ENCODE measurements around the gene GOLGA7B. TPM values are rescaled to one million over a fixed set of nuclear protein-coding genes. Genes with fewer than 3 reads are reported as not detected.

The GOLGA7B gene
- total and polyA plus RNA-seq, 9 of the 15 experiments (the other 6 are each of a cell fraction or from before 2014, with no cell fraction given): 0.03 to 0.07 (median 0.04) TPM; not detected in 3

DNA sequence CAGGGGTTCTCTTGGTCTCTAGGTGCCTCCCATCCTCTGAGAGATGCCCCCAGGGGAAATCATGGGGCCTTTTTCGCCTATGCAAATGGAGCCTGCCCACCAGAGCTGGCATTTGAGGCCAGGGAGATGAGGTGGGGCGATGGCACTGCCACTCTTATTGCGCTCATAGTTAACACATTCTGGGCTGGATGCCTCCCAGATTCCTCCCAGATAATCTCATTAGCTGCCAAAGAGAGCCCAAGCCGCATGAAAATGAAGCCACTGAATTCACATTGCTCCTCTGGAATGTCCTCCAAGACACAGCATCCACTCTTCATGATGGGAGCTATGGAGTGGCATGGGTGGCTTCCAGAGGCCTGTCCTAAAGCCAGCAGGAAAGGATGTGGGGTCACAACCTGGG is 61.0 kb downstream of the GOLGA7B start:
- WGBS (ENCODE audit: insufficient coverage, low coverage, missing lambda C conversion rate): 0% methylated on average over 4 of the region's 4 CpGs
- no peak for FAIRE-seq
- ATAC-seq: no peak
- H3K79me2 ChIP-seq (ENCODE audit: control insufficient read depth, insufficient read depth, low read length): no peaks in the 10 kb centered on the region
- H3K27ac ChIP-seq (ENCODE audit: extremely low read depth, low read depth, low read length): no peak overlapping the region
- ChIA-PET POLR2A (interaction anchor here (0.7 kb wide), 1 partner anchor 22 kb away, joined by 3 read pairs; no protein-coding TSS in a partner anchor), CTCF (ENCODE audit: low intra/inter-chr PET ratio) (no interaction called here)
- no peaks in the 10 kb centered on the region for H3K9me1 ChIP-seq (ENCODE audit: control insufficient read depth, insufficient read depth, low read length)
- BruUV-seq (replicated peaks): no TSS peak
- DNase-seq (ENCODE audit: extremely low read depth in 1 of 4, low spot score in 3 of 4): no peak
- in situ Hi-C loops (cut with MboI) (loop anchor here (25.0 kb wide), 1 partner anchor 402 kb away; no protein-coding TSS in a partner anchor), intact Hi-C loops (cut with micrococcal nuclease) (loop anchor here (10.0 kb wide), 1 partner anchor 394 kb away; no protein-coding TSS in a partner anchor)
- H3K9me3 ChIP-seq (replicated peaks; ENCODE audit: control insufficient read depth, insufficient read depth, low read depth, low read length): no peaks in the 10 kb centered on the region
- no peak overlapping the region for H3K9ac ChIP-seq (ENCODE audit: insufficient read depth in 1 of 2, low read depth in 2 of 2, low read length in 2 of 2)
- peaks cover 19 to 41% of the 10 kb centered on the region in 2 experiments; a peak in 4 of 5 replicates for H3K27me3 ChIP-seq (ENCODE audit: control insufficient read depth in 2 of 2, insufficient read depth in 2 of 2, low read length in 2 of 2)
- H3K4me1 ChIP-seq (replicated peaks in 1 of 2; ENCODE audit: control insufficient read depth in 2 of 2, insufficient read depth in 2 of 2, low read length in 2 of 2): peaks cover 0 to 8% of the 10 kb centered on the region in 2 experiments; a peak in 2 of 5 replicates
- no peak overlapping the region for H3K4me3 ChIP-seq
- H3K36me3 ChIP-seq (ENCODE audit: control insufficient read depth, insufficient read depth, low read length): no peaks in the 10 kb centered on the region
- H3K4me2 ChIP-seq (ENCODE audit: insufficient read depth, low read length): no peak overlapping the region
- no peak overlapping the region for H2AFZ ChIP-seq (ENCODE audit: low read depth, low read length)
- 0 out of 2 replicates have a peak, but pooled peaks cover 5% of the 10 kb centered on the region for H4K20me1 ChIP-seq (replicated peaks; ENCODE audit: control insufficient read depth, insufficient read depth, low read length)
- TF ChIP-seq ELF2 (CRISPR knock-in tag; IDR thresholded peaks at IDR 0.05): no peak
- TF ChIP-seq SMARCE1 (IDR thresholded peaks at IDR 0.05): no peak
- TF ChIP-seq, protein P1, sequence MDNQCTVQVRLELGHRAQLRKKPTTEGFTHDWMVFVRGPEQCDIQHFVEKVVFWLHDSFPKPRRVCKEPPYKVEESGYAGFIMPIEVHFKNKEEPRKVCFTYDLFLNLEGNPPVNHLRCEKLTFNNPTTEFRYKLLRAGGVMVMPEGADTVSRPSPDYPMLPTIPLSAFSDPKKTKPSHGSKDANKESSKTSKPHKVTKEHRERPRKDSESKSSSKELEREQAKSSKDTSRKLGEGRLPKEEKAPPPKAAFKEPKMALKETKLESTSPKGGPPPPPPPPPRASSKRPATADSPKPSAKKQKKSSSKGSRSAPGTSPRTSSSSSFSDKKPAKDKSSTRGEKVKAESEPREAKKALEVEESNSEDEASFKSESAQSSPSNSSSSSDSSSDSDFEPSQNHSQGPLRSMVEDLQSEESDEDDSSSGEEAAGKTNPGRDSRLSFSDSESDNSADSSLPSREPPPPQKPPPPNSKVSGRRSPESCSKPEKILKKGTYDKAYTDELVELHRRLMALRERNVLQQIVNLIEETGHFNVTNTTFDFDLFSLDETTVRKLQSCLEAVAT (IDR thresholded peaks at IDR 0.05): no peak
- no peak for TF ChIP-seq RBBP5 (IDR thresholded peaks at IDR 0.05; ENCODE audit: borderline replicate concordance, insufficient read depth, low read length, poor library complexity, severe bottlenecking)
- TF ChIP-seq, protein P2, sequence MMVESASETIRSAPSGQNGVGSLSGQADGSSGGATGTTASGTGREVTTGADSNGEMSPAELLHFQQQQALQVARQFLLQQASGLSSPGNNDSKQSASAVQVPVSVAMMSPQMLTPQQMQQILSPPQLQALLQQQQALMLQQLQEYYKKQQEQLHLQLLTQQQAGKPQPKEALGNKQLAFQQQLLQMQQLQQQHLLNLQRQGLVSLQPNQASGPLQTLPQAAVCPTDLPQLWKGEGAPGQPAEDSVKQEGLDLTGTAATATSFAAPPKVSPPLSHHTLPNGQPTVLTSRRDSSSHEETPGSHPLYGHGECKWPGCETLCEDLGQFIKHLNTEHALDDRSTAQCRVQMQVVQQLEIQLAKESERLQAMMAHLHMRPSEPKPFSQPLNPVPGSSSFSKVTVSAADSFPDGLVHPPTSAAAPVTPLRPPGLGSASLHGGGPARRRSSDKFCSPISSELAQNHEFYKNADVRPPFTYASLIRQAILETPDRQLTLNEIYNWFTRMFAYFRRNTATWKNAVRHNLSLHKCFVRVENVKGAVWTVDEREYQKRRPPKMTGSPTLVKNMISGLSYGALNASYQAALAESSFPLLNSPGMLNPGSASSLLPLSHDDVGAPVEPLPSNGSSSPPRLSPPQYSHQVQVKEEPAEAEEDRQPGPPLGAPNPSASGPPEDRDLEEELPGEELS (CRISPR knock-in tag; IDR thresholded peaks at IDR 0.05; ENCODE audit: borderline replicate concordance): no peak
- TF ChIP-seq TEAD2 (tag; IDR thresholded peaks at IDR 0.05): no peak
- no peak for TF ChIP-seq ZNF140 (CRISPR knock-in tag; IDR thresholded peaks at IDR 0.05)
- TF ChIP-seq ESRRA (IDR thresholded peaks at IDR 0.05; ENCODE audit: borderline replicate concordance, low read depth): no peak
- TF ChIP-seq ETV6 (IDR thresholded peaks at IDR 0.05; ENCODE audit: borderline replicate concordance in 1 of 2, low read depth in 2 of 2, low read length in 1 of 2): no peak
- no peak for TF ChIP-seq ETV6 (CRISPR knock-in tag; IDR thresholded peaks at IDR 0.05; ENCODE audit: borderline replicate concordance)
- no peak for TF ChIP-seq ATF2 (CRISPR knock-in tag; IDR thresholded peaks at IDR 0.05)

All from K562 (cell line).